Embryonic facial prominence (tissue), 1 donor: ENCODE measurements around the gene DEDD.

Experiments
- DNase-seq: peaks from one replicate; pipeline ENCODE4 v3.0.0-alpha.2; 2016; ENCODE audit errors: extremely low spot score

The DEDD gene

GRCh38 chr1:161073474-161074121 is 58.9 kb downstream of the DEDD start:
- no peak for DNase-seq

- no peak for DNase-seq
Observed at GRCh38 chr1:161072751-161073449, 59.6 kb downstream of the DEDD start.

- no peak for DNase-seq
Observed at GRCh38 chr1:161071886-161072371, 60.5 kb downstream of the DEDD start.
